Astrocyte of the spinal cord (primary cell): Measurements from ENCODE around the gene PNPLA1.

Source experiments
- DNase-seq: peaks from one replicate; pipeline ENCODE4 v3.0.0; 2011; ENCODE audit warnings: low read depth, low spot score
- H3K4me3 ChIP-seq: 2 replicates; pipeline ENCODE4 v1.5.1; 2011; ENCODE audit warnings: low read depth, mild to moderate bottlenecking, low read length, moderate library complexity
- CTCF ChIP-seq: IDR thresholded peaks from 2 replicates; pipeline ENCODE4 v1.5.1; 2012; ENCODE audit warnings: low read depth, mild to moderate bottlenecking, low read length, inconsistent platforms
- in situ Hi-C: cut with HindIII; loops from 2 replicates; pipeline ENCODE4 v1.10.0; 2017; ENCODE audit warnings: low sequenced_read_pairs

PNPLA1 gene

DNA sequence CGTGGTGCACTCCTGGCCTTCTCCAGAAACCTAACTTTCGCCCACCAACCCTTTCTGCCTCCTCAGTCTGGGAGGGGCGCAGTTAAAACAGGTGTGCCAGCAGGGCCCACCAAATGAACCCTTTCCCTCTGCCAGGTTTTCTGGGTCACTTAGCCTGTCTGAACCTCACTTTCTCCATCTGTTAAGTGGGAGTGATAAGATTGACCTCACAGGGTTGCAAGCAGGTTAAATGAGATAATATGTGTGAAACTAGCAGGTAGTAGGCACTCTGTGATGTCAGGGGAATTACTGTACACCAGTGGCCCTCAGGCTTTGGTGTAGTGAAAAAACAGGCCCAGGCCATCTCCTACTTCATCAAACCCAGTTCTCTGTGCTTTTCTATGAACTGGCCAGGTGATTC, 52.7 kb downstream of the PNPLA1 start:
- TF ChIP-seq CTCF, result no peak
- in situ Hi-C loops, result no loop called here
- no peak overlapping the region for H3K4me3 ChIP-seq
- no peak for DNase-seq

DNA sequence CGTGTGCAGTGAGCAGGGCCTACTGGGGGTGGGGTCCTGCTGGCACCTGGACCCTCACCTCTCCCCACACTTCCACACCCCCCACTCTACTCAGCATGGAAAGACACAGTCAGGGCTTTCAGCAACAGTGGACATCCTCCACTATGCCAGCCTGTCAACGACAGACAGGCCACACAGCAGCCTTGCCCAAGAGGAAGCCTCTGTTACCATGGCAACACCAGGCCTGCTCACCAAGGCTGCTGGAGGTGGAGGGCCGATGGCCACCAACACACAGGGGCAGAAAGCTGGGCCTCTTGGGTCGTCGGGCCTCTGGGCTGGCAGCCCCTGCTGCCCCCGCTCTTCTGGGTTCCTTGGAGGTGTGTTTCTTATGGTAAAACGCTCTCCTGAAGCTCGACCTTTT, 53.2 kb downstream of the PNPLA1 start:
- no peak for DNase-seq
- no peak for TF ChIP-seq CTCF
- no peak overlapping the region for H3K4me3 ChIP-seq
- in situ Hi-C loops, result no loop called here

- TF ChIP-seq CTCF, result no peak
- no peak for DNase-seq
- H3K4me3 ChIP-seq, result no peak overlapping the region
- in situ Hi-C loops, result no loop called here
Measured at GRCh38 chr6:36324191-36324590, 54.3 kb downstream of the PNPLA1 start.

DNA sequence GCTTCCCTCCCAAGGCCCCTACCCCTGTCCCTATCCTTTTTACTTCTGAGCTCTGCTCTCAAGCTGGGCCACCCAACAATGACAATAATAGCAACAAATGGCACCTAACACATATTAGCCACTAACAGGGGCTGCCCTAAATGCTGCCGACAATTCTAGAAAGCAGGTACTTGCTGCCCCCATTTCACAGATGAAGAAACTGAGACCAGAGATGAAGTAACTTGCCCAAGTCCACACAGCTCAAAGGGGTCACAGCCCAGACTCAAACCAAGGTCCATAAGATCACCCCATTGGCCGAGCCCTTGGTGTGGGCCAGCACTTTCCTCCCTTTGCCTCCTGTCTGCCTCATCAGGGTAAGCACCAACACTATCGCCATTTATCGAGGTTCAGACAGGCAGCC, 54.9 kb downstream of the PNPLA1 start:
- in situ Hi-C loops, result no loop called here
- H3K4me3 ChIP-seq, result no peak overlapping the region
- no peak for DNase-seq
- no peak for TF ChIP-seq CTCF

DNA sequence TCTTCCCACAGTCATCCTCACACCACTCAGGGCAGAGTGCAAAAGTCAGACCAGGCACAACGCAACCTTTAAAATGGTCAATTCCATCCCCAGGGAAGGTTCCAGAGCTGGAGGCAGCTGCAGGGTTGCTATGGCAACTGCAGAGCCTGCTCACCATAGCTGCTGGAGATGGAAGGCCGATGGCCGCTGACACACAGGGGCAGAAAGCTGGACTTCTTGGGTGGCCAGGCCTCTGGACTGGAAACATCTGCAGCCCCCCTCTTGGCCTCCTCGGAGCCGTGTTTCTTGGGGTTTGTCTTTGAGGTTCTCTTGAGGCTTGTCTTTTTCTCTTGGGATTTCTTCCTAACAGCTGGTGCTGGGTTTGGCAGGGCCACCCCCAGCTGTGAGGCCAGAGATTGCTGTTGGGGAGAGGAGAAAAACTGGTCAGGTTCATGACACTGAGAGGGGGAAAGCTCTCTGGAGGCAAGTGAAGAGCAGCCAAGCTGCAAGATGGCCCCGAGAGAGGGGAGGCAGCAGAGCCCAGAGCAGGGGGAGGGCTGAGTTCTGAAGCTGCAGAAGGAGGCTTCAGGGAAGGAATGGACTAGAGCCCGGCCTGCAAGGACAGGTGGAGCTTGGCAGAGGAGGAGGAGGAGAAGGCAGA, 56.6 kb downstream of the PNPLA1 start:
- DNase-seq, result no peak
- no peak for TF ChIP-seq CTCF
- no peak overlapping the region for H3K4me3 ChIP-seq
- in situ Hi-C loops, result no loop called here

GRCh38 chr6:36327226-36327918, 57.5 kb downstream of the PNPLA1 start:
- DNase-seq, result no peak
- no peak for TF ChIP-seq CTCF
- in situ Hi-C loops, result no loop called here
- H3K4me3 ChIP-seq, result no peak overlapping the region
